ENCODE measurements around the gene ACVR1B.
"Not testable (repeated sequence)": the region's sequence is repeated elsewhere in the genome, so short reads cannot be mapped to it uniquely, and the experiment has no call there.

The ACVR1B gene

GRCh38 chr12:51972422-51972812 lies 20.9 kb downstream of the ACVR1B start:
- DNase-seq: no peak

- peak; percentile 56 to 73 for DNase-seq
These were observed 21.4 kb downstream of the ACVR1B start for GRCh38 chr12:51972849-51973273.

GRCh38 chr12:51973560-51973959 lies 22.1 kb downstream of the ACVR1B start:
- DNase-seq: no peak

- DNase-seq: no peak
These were observed 23.1 kb downstream of the ACVR1B start for GRCh38 chr12:51974646-51975045.

- DNase-seq: no peak
These were observed 23.7 kb downstream of the ACVR1B start for GRCh38 chr12:51975196-51975595.

GRCh38 chr12:51976376-51977160 lies 25.1 kb downstream of the ACVR1B start:
- DNase-seq: peak in 1 of 2 donors; percentile 25

GRCh38 chr12:51977320-51977753 lies 25.8 kb downstream of the ACVR1B start:
- DNase-seq: no peak

- DNase-seq: not testable (repeated sequence)
These were observed 27.8 kb downstream of the ACVR1B start for GRCh38 chr12:51979306-51979705.

- peak; percentile 73 to 75 for DNase-seq
These were observed 28.7 kb downstream of the ACVR1B start for GRCh38 chr12:51980051-51980808.

GRCh38 chr12:51980809-51981127 lies 29.3 kb downstream of the ACVR1B start:
- no peak for DNase-seq

GRCh38 chr12:51984657-51985056 lies 33.2 kb downstream of the ACVR1B start:
- DNase-seq: no peak

- DNase-seq: no peak
These were observed 33.8 kb downstream of the ACVR1B start for GRCh38 chr12:51985154-51985835.

GRCh38 chr12:51986834-51987233 lies 35.3 kb downstream of the ACVR1B start:
- DNase-seq: no peak

- DNase-seq: no peak
These were observed 40.7 kb downstream of the ACVR1B start for GRCh38 chr12:51992246-51992645.

- no peak for DNase-seq
These were observed 43.0 kb downstream of the ACVR1B start for GRCh38 chr12:51994539-51994820.

- DNase-seq: no peak
These were observed 43.5 kb downstream of the ACVR1B start for GRCh38 chr12:51994959-51995358.

GRCh38 chr12:51997136-51997535 lies 45.6 kb downstream of the ACVR1B start:
- DNase-seq: no peak

- no peak for DNase-seq
These were observed 51.6 kb downstream of the ACVR1B start for GRCh38 chr12:52003016-52003550.

- no peak for DNase-seq
These were observed 52.1 kb downstream of the ACVR1B start for GRCh38 chr12:52003591-52003990.

- DNase-seq: no peak
These were observed 52.6 kb downstream of the ACVR1B start for GRCh38 chr12:52004042-52004648.

- no peak for DNase-seq
These were observed 53.9 kb downstream of the ACVR1B start for GRCh38 chr12:52005218-52005902.

GRCh38 chr12:52005903-52006703 lies 54.6 kb downstream of the ACVR1B start:
- peak in 1 of 2 donors; percentile 88 for DNase-seq

All from CD4-positive, alpha-beta T cell treated with Interleukin-1 beta for 1 hour (primary cell).